IgD-negative memory B cell (primary cell): ENCODE results near the gene GP5. TPM values are rescaled to one million over a fixed set of nuclear protein-coding genes. Genes with fewer than 3 reads are reported as not detected.

ENCODE experiments used
- H3K27ac Mint-ChIP-seq, 3 donors: one replicate each; pipeline ENCODE4 v1.8.0; 2020 to 2022; ENCODE audit warnings: mild to moderate bottlenecking in 3 of 3, mixed read lengths in 3 of 3, moderate library complexity in 1 of 3
- H3K27me3 Mint-ChIP-seq: one replicate; pipeline ENCODE4 v1.8.0; 2021; ENCODE audit warnings: mixed read lengths
- H3K36me3 Mint-ChIP-seq: one replicate; pipeline ENCODE4 v1.8.0; 2020; ENCODE audit warnings: mild to moderate bottlenecking, mixed read lengths
- H3K4me1 Mint-ChIP-seq, 3 donors: one replicate each; pipeline ENCODE4 v1.8.0; 2020 to 2022; ENCODE audit warnings: mixed read lengths in 3 of 3, mild to moderate bottlenecking in 1 of 3
- H3K4me3 Mint-ChIP-seq, 4 donors: one replicate each; pipeline ENCODE4 v1.8.0; 2020 to 2022; ENCODE audit warnings: mild to moderate bottlenecking in 4 of 4, mixed read lengths in 4 of 4, moderate library complexity in 3 of 4
- H3K9me3 Mint-ChIP-seq, 3 donors: one replicate each; pipeline ENCODE4 v1.8.0; 2020 to 2021; ENCODE audit warnings: mixed read lengths in 3 of 3, mild to moderate bottlenecking in 1 of 3
- polyA plus RNA-seq: library from polyadenylated mRNA; unstranded; fragments of 300-500 nt; fragmentation: Illumina TruSeq; gene quantifications from one replicate; pipeline ENCODE4 v1.2.3, GENCODE V29; 2021

GP5 gene
- polyA plus RNA-seq, 1 donor from 2014 or later, result 0.05 TPM

- Mint-ChIP-seq H3K4me1 (no peaks in the 10 kb centered on the region), H3K9me3 (peaks cover 5 to 9% (median 6%) of the 10 kb centered on the region in 3 donors), H3K36me3 (peaks cover 4% of the 10 kb centered on the region), H3K27me3 (peaks cover 3% of the 10 kb centered on the region), H3K4me3 (no peak overlapping the region), H3K27ac (no peak overlapping the region)
Measured at GRCh38 chr3:194387926-194388418, 11.1 kb downstream of the GP5 start.

GRCh38 chr3:194387276-194387675, 11.8 kb downstream of the GP5 start:
- Mint-ChIP-seq H3K27ac (no peak overlapping the region), H3K36me3 (peaks cover 4% of the 10 kb centered on the region)

GRCh38 chr3:194386648-194387047, 12.4 kb downstream of the GP5 start:
- H3K36me3 Mint-ChIP-seq, result peaks cover 4% of the 10 kb centered on the region
- H3K27me3 Mint-ChIP-seq, result peaks cover 3% of the 10 kb centered on the region
- H3K9me3 Mint-ChIP-seq, result peaks cover 5 to 9% (median 6%) of the 10 kb centered on the region in 3 donors
- no peaks in the 10 kb centered on the region for H3K4me1 Mint-ChIP-seq
- H3K27ac Mint-ChIP-seq, result no peak overlapping the region
- no peak overlapping the region for H3K4me3 Mint-ChIP-seq

More at GRCh38 chr3:194387276-194387675, 11.8 kb downstream of the GP5 start:
- Mint-ChIP-seq H3K9me3 (peaks cover 5 to 9% (median 6%) of the 10 kb centered on the region in 3 donors), H3K27me3 (peaks cover 3% of the 10 kb centered on the region), H3K4me1 (no peaks in the 10 kb centered on the region), H3K4me3 (peak overlapping the region in 1 of 4 donors; percentile 44)

GRCh38 chr3:194386066-194386465, 13.0 kb downstream of the GP5 start:
- Mint-ChIP-seq H3K9me3 (peaks cover 4 to 7% (median 6%) of the 10 kb centered on the region in 3 donors), H3K27me3 (peaks cover 3% of the 10 kb centered on the region)

GRCh38 chr3:194384569-194385001, 14.5 kb downstream of the GP5 start:
- Mint-ChIP-seq H3K9me3 (peaks cover 0 to 2% (median 0%) of the 10 kb centered on the region in 3 donors), H3K4me3 (no peak overlapping the region), H3K36me3 (peaks cover 1% of the 10 kb centered on the region), H3K27me3 (peaks cover 4% of the 10 kb centered on the region), H3K27ac (peak overlapping the region in 1 of 3 donors; percentile 62), H3K4me1 (no peaks in the 10 kb centered on the region)

More at GRCh38 chr3:194386066-194386465, 13.0 kb downstream of the GP5 start:
- H3K36me3 Mint-ChIP-seq, result peaks cover 4% of the 10 kb centered on the region
- H3K4me1 Mint-ChIP-seq, result no peaks in the 10 kb centered on the region
- H3K4me3 Mint-ChIP-seq, result peak overlapping the region in 1 of 4 donors; percentile 23
- H3K27ac Mint-ChIP-seq, result no peak overlapping the region

DNA sequence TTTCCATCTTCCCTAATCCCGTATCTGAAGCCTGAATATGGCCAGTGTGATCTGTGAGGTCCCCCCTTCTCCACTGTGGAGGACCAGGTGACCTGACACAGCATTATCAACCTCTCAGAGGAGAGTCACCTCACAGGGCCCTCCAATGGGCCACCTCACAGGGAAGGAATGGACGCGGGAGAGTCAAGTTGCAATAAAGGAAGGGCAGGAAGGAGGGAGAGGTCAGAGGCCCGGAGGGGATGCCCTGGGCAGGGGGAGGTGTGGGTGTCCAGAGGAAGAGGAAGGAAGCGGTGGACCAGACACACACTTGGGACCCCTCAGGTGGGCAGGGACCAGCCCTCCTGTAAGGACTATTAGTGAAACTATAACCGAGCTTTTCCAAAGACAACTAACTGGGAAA, 14.9 kb downstream of the GP5 start:
- no peaks in the 10 kb centered on the region for H3K4me1 Mint-ChIP-seq
- H3K36me3 Mint-ChIP-seq, result peaks cover 1% of the 10 kb centered on the region
- H3K9me3 Mint-ChIP-seq, result peaks cover 0 to 2% (median 0%) of the 10 kb centered on the region in 3 donors
- peak overlapping the region in 1 of 3 donors; percentile 62 for H3K27ac Mint-ChIP-seq
- H3K27me3 Mint-ChIP-seq, result peaks cover 4% of the 10 kb centered on the region
- no peak overlapping the region for H3K4me3 Mint-ChIP-seq

GRCh38 chr3:194383276-194383940, 15.7 kb downstream of the GP5 start:
- Mint-ChIP-seq H3K9me3 (peaks cover 0 to 2% (median 0%) of the 10 kb centered on the region in 3 donors), H3K27me3 (peaks cover 11% of the 10 kb centered on the region), H3K36me3 (peaks cover 1% of the 10 kb centered on the region), H3K27ac (no peak overlapping the region), H3K4me3 (no peak overlapping the region), H3K4me1 (no peaks in the 10 kb centered on the region)

DNA sequence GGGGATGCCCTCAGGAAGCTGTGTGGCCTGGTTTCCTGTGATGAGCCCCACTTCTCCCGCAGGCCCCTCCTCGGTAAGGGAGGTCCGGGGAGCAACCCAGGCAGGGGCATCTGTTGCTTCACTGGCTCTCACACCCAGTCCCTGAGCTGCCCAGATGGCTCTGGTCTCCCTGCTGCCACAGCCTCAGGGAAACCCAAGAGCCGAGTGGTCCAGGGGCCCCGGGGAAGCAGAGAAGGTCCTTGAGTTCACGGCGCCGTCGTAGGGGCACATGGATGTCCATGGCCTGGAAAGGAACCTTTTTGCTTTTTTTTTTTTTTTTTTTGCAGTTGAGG, 16.2 kb downstream of the GP5 start:
- Mint-ChIP-seq H3K36me3 (peaks cover 1% of the 10 kb centered on the region), H3K4me3 (no peak overlapping the region), H3K9me3 (peaks cover 0 to 2% (median 0%) of the 10 kb centered on the region in 3 donors), H3K27ac (no peak overlapping the region), H3K27me3 (peaks cover 14% of the 10 kb centered on the region), H3K4me1 (peaks cover 0 to 1% (median 0%) of the 10 kb centered on the region in 3 donors)

DNA sequence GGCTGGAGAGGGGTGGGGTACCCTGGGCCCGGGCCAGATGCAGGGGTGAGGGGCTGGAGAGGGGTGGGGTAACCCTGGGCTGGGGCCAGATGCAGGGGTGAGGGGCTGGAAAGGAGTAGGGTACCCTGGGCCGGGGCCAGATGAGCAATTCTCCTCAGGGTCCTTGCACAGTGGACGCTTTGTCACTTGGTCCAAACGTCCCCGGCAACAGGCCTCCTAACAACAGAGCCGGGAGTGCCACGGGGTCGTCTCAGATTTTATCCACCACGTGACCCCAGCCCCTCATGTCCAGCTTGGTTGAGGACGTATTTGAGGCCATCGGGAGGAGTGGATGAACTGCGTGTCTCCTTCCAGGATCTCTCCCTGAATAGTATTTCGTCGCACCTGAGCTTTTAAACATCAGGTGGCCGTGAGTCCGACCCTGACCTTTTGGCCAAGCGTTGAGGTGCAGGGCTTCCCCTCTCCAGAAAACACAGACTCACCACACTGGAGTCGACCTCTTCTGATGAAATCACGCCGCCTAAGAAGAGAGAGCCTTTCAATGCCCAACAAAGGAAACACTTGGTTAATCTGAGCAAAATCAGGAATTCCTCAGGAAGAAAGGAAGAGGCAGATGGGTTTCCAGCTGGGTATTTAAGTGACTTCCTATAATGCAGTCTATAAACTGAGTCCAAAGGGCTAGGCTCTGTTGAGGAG, 16.7 kb downstream of the GP5 start:
- Mint-ChIP-seq H3K4me3 (no peak overlapping the region), H3K27me3 (peaks cover 14% of the 10 kb centered on the region), H3K9me3 (peaks cover 0 to 2% (median 0%) of the 10 kb centered on the region in 3 donors), H3K4me1 (peaks cover 0 to 1% (median 0%) of the 10 kb centered on the region in 3 donors), H3K36me3 (peaks cover 1% of the 10 kb centered on the region), H3K27ac (no peak overlapping the region)

- Mint-ChIP-seq H3K27me3 (peaks cover 14% of the 10 kb centered on the region), H3K4me1 (peaks cover 0 to 1% (median 0%) of the 10 kb centered on the region in 3 donors), H3K9me3 (peaks cover 0 to 2% (median 0%) of the 10 kb centered on the region in 3 donors), H3K4me3 (no peak overlapping the region), H3K27ac (no peak overlapping the region), H3K36me3 (no peaks in the 10 kb centered on the region)
Measured at GRCh38 chr3:194381460-194381875, 17.6 kb downstream of the GP5 start.

- Mint-ChIP-seq H3K36me3 (no peaks in the 10 kb centered on the region), H3K27ac (no peak overlapping the region), H3K27me3 (peaks cover 21% of the 10 kb centered on the region), H3K4me1 (peaks cover 0 to 3% (median 0%) of the 10 kb centered on the region in 3 donors), H3K4me3 (no peak overlapping the region), H3K9me3 (peaks cover 0 to 2% (median 0%) of the 10 kb centered on the region in 3 donors)
Measured at GRCh38 chr3:194380326-194380725, 18.7 kb downstream of the GP5 start.

- Mint-ChIP-seq H3K27me3 (peaks cover 20% of the 10 kb centered on the region), H3K9me3 (peaks cover 0 to 2% (median 0%) of the 10 kb centered on the region in 3 donors), H3K4me3 (no peak overlapping the region), H3K4me1 (peaks cover 0 to 3% (median 0%) of the 10 kb centered on the region in 3 donors), H3K36me3 (peaks cover 2% of the 10 kb centered on the region), H3K27ac (no peak overlapping the region)
Measured at GRCh38 chr3:194379651-194380050, 19.4 kb downstream of the GP5 start.

- no peak overlapping the region for H3K4me3 Mint-ChIP-seq
- peaks cover 20% of the 10 kb centered on the region for H3K27me3 Mint-ChIP-seq
- H3K4me1 Mint-ChIP-seq, result peaks cover 0 to 3% (median 0%) of the 10 kb centered on the region in 3 donors
Measured at GRCh38 chr3:194379231-194379630, 19.8 kb downstream of the GP5 start.

GRCh38 chr3:194377708-194378107, 21.4 kb downstream of the GP5 start:
- Mint-ChIP-seq H3K36me3 (peaks cover 2% of the 10 kb centered on the region), H3K27me3 (peaks cover 20% of the 10 kb centered on the region), H3K4me1 (peaks cover 0 to 3% (median 0%) of the 10 kb centered on the region in 3 donors), H3K27ac (no peak overlapping the region), H3K4me3 (no peak overlapping the region), H3K9me3 (no peaks in the 10 kb centered on the region)

More at GRCh38 chr3:194379231-194379630, 19.8 kb downstream of the GP5 start:
- H3K27ac Mint-ChIP-seq, result no peak overlapping the region
- H3K36me3 Mint-ChIP-seq, result peaks cover 2% of the 10 kb centered on the region
- peaks cover 0 to 2% (median 0%) of the 10 kb centered on the region in 3 donors for H3K9me3 Mint-ChIP-seq

GRCh38 chr3:194376241-194376560, 22.9 kb downstream of the GP5 start:
- no peak overlapping the region for H3K27ac Mint-ChIP-seq
- H3K27me3 Mint-ChIP-seq, result peaks cover 22% of the 10 kb centered on the region
- H3K4me3 Mint-ChIP-seq, result no peak overlapping the region
- H3K4me1 Mint-ChIP-seq, result peaks cover 0 to 3% (median 0%) of the 10 kb centered on the region in 3 donors
- no peaks in the 10 kb centered on the region for H3K9me3 Mint-ChIP-seq
- H3K36me3 Mint-ChIP-seq, result peaks cover 3% of the 10 kb centered on the region
